Thyroid gland (tissue), 4 donors: ENCODE data around the gene TSHZ2. TPM values are rescaled to one million over a fixed set of nuclear protein-coding genes. Genes with fewer than 3 reads are reported as not detected.

ENCODE experiments used
- DNase-seq, 2 donors: peaks; one replicate each; pipeline ENCODE4 v3.0.0-alpha.2; 2019
- H3K27ac ChIP-seq, 3 donors: fragments of 200-600 bp; sonication (generic); 1 replicate in 2 of 3; 2 replicates in 1 of 3; pipeline ENCODE4 v1.5.1; 2016 to 2019; ENCODE audit warnings: mild to moderate bottlenecking in 1 of 3, moderate library complexity in 1 of 3
- H3K27me3 ChIP-seq: fragments of 200-600 bp; sonication (generic); one replicate; pipeline ENCODE4 v1.5.1; 2019
- H3K36me3 ChIP-seq, 2 donors: fragments of 200-600 bp; sonication (generic); one replicate each; pipeline ENCODE4 v1.5.1; 2016 to 2019
- H3K4me1 ChIP-seq, 2 donors: fragments of 200-600 bp; sonication (generic); one replicate each; pipeline ENCODE4 v1.5.1; 2017 to 2019
- H3K4me3 ChIP-seq, 3 donors: fragments of 200-600 bp; sonication (generic); replicated peaks in 1 of 3; 1 replicate in 2 of 3; 2 replicates in 1 of 3; pipeline ENCODE4 v1.5.1; 2016; ENCODE audit warnings: mild to moderate bottlenecking in 1 of 3
- H3K9me3 ChIP-seq: fragments of 200-600 bp; sonication (generic); one replicate; pipeline ENCODE4 v1.5.1; 2017
- POLR2A ChIP-seq, 2 donors: fragments of 450-650 bp; IDR thresholded peaks; one replicate each; pipeline ENCODE4 v1.6.1; 2017; ENCODE audit warnings: antibody characterized with exemption in 2 of 2, mild to moderate bottlenecking in 2 of 2, moderate library complexity in 1 of 2
- WGBS, 2 donors: methylation state at CpG; one replicate each; pipeline ENCODE4 v1.1.5; 2017; 5-methylcytosine and 5-hydroxymethylcytosine counted together
- intact Hi-C: fragments of 100-400 bp; cut with DNase I; formaldehyde crosslinking; loops from one replicate; pipeline ENCODE4 v1.15.1; 2023
- total RNA-seq, 4 donors: library from RNA; depleted of rRNA; stranded (reverse); fragments of >200 nt; gene quantifications; one replicate each; pipeline ENCODE4 v1.2.3, GENCODE V29; 2016
- TF ChIP-seq, protein P1 (sequence below), 6 experiments: fragments of 200-600 bp in 3 of 6; fragments of 450-650 bp in 3 of 6; sonication (generic) in 3 of 6; IDR thresholded peaks; one replicate each; pipeline ENCODE4 v1.5.1; 2016 to 2019; ENCODE audit warnings: antibody characterized with exemption in 6 of 6, mild to moderate bottlenecking in 2 of 6, inconsistent platforms in 1 of 6, moderate library complexity in 1 of 6

The TSHZ2 gene
- total RNA-seq, 4 donors from 2014 or later: 11.0 to 27.9 (median 14.0) TPM

GRCh38 chr20:53342429-53342828 lies 370.3 kb downstream of the TSHZ2 start:
- Histone ChIP-seq H3K27me3 (no peaks in the 10 kb centered on the region), H3K27ac (no peak overlapping the region), H3K36me3 (no peaks in the 10 kb centered on the region), H3K4me1 (no peaks in the 10 kb centered on the region), H3K9me3 (no peaks in the 10 kb centered on the region), H3K4me3 (no peak overlapping the region)
- DNase-seq: no peak
- intact Hi-C loops: no loop called here
- WGBS, 2 donors: 80 to 93% methylated on average over 6 of the region's 6 CpGs
- TF ChIP-seq POLR2A (IDR thresholded peaks at IDR 0.05): no peak
- TF ChIP-seq, protein P1, sequence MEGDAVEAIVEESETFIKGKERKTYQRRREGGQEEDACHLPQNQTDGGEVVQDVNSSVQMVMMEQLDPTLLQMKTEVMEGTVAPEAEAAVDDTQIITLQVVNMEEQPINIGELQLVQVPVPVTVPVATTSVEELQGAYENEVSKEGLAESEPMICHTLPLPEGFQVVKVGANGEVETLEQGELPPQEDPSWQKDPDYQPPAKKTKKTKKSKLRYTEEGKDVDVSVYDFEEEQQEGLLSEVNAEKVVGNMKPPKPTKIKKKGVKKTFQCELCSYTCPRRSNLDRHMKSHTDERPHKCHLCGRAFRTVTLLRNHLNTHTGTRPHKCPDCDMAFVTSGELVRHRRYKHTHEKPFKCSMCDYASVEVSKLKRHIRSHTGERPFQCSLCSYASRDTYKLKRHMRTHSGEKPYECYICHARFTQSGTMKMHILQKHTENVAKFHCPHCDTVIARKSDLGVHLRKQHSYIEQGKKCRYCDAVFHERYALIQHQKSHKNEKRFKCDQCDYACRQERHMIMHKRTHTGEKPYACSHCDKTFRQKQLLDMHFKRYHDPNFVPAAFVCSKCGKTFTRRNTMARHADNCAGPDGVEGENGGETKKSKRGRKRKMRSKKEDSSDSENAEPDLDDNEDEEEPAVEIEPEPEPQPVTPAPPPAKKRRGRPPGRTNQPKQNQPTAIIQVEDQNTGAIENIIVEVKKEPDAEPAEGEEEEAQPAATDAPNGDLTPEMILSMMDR (IDR thresholded peaks at IDR 0.05): no peak

DNA sequence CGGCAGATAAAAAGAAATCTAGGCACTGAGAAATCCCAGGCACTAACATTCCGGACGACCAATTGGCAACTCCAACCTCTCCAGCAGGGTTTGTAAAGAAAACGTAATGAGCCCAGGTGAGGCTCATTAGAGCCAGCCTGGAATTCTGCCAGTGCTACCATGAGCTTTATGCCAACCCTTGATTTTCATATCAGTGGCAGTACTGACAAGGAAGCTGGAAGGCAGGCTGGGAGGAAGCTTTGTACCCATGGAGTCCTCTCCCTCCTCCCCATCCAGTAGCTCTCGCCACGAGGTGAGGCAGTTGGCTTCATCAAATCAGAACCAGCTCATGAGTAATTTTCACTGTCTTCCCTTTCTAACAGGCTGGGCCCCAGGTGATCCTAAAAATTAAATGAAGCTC lies 371.3 kb downstream of the TSHZ2 start:
- no peak for DNase-seq
- intact Hi-C loops: no loop called here
- TF ChIP-seq POLR2A (IDR thresholded peaks at IDR 0.05): no peak
- TF ChIP-seq, protein P1 (IDR thresholded peaks at IDR 0.05): no peak
- Histone ChIP-seq H3K9me3 (no peaks in the 10 kb centered on the region), H3K4me1 (no peaks in the 10 kb centered on the region), H3K27ac (no peak overlapping the region), H3K4me3 (no peak overlapping the region), H3K27me3 (no peaks in the 10 kb centered on the region), H3K36me3 (no peaks in the 10 kb centered on the region)
- 71 to 73% methylated on average over 4 to 6 of the region's 6 CpGs for WGBS, 2 donors

DNA sequence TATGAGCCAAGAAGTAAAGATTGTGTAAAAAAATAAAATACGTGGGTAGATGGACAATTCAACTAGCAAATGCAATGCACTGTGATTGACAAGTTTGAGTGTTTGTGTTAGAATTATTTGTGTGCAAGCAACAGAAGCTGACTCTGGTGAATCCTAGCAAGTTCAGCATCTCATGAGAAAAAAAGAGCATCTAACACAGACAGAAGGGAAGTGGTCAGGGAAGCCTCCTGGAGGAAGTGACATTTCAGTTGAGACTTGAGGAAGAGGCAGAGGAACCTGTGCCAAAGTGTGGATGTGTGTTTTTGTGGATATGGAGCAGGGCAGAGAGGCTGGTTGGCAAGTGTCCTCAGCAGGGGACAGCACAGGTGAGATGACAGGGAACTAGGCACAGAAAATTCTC lies 372.7 kb downstream of the TSHZ2 start:
- Histone ChIP-seq H3K4me3 (no peak overlapping the region), H3K36me3 (no peaks in the 10 kb centered on the region), H3K9me3 (no peaks in the 10 kb centered on the region), H3K27me3 (no peaks in the 10 kb centered on the region), H3K27ac (no peak overlapping the region), H3K4me1 (no peaks in the 10 kb centered on the region)
- WGBS, 2 donors: 69 to 74% methylated on average over 1 of the region's 1 CpG
- intact Hi-C loops: no loop called here
- TF ChIP-seq, protein P1 (IDR thresholded peaks at IDR 0.05): no peak
- TF ChIP-seq POLR2A (IDR thresholded peaks at IDR 0.05): no peak
- no peak for DNase-seq

DNA sequence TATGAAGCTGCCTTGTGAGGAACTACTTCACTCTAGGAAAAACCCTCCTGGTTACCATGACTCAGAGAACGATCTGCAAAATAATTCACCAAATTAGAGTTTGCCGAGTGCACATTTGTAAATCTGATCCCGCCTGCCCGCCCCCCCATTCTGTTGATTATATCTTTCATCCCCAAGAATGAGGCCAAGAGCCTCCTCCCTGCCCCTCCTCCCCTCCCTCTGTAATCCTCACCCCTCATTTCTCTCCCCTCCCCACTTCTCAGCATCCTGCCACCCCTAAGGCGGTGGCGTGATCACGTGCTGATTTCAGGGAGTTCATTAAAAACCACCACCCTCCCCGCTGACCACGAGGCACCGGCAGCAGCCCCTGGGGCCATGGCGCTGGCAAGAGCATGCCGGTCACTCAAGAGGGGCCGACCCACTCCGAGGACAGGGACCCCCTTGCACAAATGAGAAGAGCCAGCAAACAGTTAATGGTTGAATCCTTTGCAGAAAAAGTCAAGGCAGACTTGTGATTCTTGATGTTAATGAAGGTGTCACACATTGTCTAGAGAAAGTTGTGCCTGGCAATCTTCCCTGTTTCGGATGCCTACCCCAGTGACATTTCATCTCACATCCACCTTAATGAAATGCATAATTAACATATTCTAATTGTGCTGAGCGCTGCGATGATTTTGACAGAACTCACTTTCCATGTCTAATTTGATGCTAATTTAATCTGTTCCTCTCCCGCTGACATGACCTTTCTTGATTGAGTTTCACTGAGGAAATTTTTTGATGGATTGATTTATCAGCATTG lies 373.6 kb downstream of the TSHZ2 start:
- 89 to 94% methylated on average over 18 of the region's 18 CpGs for WGBS, 2 donors

GRCh38 chr20:53346335-53346648 lies 374.1 kb downstream of the TSHZ2 start:
- Histone ChIP-seq H3K4me3 (no peak overlapping the region), H3K36me3 (no peaks in the 10 kb centered on the region), H3K27me3 (no peaks in the 10 kb centered on the region), H3K9me3 (no peaks in the 10 kb centered on the region), H3K27ac (no peak overlapping the region), H3K4me1 (no peaks in the 10 kb centered on the region)
- intact Hi-C loops: no loop called here
- no peak for DNase-seq
- no peak for TF ChIP-seq POLR2A (IDR thresholded peaks at IDR 0.05)
- 35 to 48% methylated on average over 11 of the region's 11 CpGs for WGBS, 2 donors

More for the DNA sequence above, 373.6 kb downstream of the TSHZ2 start:
- H3K9me3 ChIP-seq: no peaks in the 10 kb centered on the region
- H3K4me1 ChIP-seq: no peaks in the 10 kb centered on the region
- H3K27me3 ChIP-seq: no peaks in the 10 kb centered on the region
- H3K36me3 ChIP-seq: no peaks in the 10 kb centered on the region
- no peak overlapping the region for H3K4me3 ChIP-seq
- H3K27ac ChIP-seq: no peak overlapping the region
- DNase-seq: no peak
- TF ChIP-seq, protein P1 (IDR thresholded peaks at IDR 0.05): no peak
- no peak for TF ChIP-seq POLR2A (IDR thresholded peaks at IDR 0.05)
- intact Hi-C loops: no loop called here
